Measurements from ENCODE around the gene OBP2A. TPM values are rescaled to one million over a fixed set of nuclear protein-coding genes. Genes with fewer than 3 reads are reported as not detected.
"Not testable (repeated sequence)": the region's sequence is repeated elsewhere in the genome, so short reads cannot be mapped to it uniquely, and the experiment has no call there.

Gene OBP2A, protein sequence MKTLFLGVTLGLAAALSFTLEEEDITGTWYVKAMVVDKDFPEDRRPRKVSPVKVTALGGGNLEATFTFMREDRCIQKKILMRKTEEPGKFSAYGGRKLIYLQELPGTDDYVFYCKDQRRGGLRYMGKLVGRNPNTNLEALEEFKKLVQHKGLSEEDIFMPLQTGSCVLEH
- polyA plus RNA-seq (2012; ENCODE audit: insufficient read depth, insufficient read length), result not detected

DNA sequence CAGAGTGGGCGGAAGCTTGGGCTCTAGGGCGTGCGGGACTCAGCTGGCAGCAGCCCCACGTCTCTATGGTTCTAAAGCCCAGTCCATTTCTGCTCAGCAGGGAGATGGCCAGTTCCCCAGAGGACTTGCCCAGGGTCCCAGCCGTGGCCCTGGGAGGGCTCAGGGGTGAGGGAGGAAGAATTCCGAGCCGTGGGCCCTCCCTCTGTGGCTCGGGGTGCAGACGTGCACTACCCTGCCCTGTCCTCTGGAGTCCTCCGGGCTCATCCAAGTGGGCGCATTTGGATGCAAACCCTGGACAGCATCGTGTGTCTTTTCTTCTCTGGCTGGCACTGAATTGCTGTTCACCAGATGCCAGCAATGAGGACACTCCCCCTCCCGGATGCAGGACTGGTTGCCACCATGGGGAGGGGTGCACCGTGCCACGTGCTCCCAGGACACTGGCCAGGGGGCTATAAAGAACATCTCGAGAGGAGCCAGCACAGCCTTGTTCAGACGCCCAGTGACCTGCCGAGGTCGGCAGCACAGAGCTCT is at the start of gene OBP2A:
OBP2A (plus strand) TSS at position 481 of the 531 bp plus-strand sequence. CDS start 55 bp downstream, outside the sequence.
- not testable (repeated sequence) for DNase-seq (ENCODE audit: low read depth, low spot score); H3K4me3 ChIP-seq (ENCODE audit: low read length)

DNA sequence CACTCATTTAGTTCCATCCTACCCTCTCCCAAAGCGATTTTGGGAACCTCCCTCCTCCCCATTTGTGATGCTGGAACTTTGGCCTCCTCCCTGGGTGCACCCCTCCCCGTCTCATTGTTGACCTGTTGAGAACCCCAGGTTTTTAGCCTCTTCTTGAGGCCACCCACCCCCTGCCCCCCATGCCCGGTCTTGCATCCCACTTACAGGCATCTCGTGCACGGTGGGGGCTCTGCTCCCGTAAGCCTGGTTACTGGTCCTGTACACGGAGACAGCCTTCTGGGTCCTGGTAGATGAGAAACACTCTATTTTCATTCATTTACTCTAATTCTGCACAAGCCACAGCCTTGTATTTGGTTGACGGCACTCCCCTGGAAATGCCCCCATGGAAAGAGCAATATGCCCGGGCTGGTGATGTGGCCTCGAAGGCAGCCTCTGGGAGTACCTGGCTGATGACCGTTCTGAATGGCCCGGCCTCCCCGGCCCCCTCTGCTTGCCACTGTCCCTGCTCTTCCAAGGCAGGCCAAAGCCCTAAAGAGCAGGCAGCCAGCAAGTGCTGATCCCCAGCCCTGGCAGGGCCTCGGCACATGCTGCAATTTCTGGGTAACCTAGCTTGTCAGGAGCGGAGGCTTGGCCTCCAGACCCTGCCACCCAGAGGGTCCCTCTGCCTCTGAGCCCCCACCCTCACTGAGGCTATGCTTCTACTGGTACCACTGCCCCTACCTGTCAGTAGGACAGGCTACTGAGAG is 47.4 kb upstream of the OBP2A start:
- no peak overlapping the region for H3K4me3 ChIP-seq (ENCODE audit: low read length)
- no peak for DNase-seq (ENCODE audit: low read depth, low spot score)

DNA sequence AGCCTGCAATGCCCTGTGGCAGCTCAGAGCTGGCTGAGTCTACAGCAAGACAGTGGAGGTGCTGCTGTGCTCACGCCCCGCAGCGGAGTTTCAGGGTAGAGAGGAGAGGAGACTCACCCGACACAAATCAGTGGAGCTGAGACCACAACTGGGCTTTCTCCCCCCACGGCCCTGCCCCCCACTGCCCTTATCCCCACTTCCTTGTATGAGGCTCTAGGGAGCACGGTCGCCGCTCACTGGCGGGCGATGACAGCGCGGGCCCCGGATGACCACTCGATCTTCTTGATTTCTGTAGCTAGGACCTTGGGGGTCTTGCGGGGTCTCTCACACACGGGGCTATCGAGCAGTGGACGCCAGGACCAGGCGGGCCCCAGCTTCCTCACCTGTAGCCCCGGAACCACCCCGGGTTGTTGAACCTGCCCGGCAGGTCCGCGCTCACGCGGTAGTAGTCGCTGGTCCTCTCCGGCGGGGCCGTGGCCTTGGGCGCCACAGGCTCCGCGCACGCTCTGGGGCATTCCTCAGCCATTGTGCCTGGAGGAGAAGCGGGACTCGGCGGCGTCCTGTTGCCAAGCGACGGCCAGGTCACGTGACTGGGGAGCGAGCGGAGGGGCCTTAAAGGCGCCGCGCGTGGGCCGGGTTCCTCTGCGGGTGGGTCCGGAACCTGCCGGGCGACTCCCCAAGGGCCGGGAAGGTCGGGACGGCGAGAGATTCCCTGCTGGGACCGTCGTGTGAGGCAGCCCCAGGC is 46.4 kb upstream of the OBP2A start:
- peak; percentile 66 for DNase-seq (ENCODE audit: low read depth, low spot score)
- peak overlapping the region; percentile 78 for H3K4me3 ChIP-seq (ENCODE audit: low read length)

DNA sequence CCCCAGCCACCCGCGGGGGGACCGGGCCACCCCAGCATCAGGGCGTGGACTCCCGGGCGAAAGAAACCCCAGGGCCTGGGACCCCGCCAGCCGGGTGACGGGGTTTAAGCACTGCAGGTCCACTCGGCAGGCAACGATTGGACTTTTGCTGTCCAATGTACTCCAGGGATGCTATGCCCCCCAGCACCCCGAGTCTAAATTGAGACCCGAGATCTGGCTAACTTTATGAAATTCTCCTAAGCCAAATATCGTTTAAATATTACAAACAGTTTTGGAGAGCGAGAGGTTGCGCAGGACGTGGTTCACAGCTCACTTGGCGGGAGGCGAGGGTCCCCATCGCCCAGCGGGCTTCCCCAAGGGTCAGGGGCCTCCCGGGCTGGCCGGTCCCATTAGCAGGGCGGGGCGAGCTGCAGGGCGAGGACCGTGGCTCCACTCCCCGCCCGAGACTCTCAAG is 45.8 kb upstream of the OBP2A start:
- peak; percentile 12 for DNase-seq (ENCODE audit: low read depth, low spot score)
- peak overlapping the region; percentile 78 for H3K4me3 ChIP-seq (ENCODE audit: low read length)

DNA sequence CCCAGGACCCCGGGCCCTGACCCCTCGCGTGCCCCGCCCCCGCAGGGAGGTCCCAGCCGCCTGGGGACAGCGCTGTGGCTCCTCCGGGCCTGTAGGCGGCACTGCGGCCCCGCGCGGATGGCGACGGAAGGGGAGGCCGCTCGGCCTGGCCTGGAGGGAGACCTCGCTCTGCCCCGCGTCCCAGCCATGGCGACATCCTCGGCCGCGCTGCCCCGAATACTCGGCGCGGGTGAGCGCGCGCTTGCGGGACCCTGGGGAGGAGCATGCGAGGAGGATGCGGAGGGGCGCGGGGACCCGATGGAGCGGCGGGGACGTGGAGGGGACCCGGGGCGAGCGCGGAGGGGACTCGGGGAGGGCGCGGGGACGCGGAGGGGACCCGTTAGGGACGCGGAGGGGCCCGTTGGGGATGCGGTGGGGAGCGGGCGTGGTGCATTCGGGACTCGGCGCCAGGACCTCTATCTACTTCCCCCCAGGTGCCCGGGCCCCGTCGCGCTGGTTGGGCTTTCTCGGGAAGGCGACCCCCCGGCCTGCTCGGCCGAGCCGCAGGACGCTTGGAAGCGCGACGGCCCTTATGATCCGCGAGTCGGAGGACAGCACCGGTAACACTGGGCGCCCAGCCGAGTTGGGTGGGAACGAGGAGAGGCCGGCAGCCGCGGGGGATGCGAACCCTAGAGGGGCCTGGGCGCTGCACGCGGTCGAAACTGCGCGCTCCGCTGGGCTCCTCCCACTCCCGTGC is 45.2 kb upstream of the OBP2A start, which contains the start of gene MRPS2:
MRPS2 (plus strand) TSS at position 158 of the 736 bp plus-strand sequence; CDS start at position 187, 29 bp downstream.
- peak; percentile 58 for DNase-seq (ENCODE audit: low read depth, low spot score)
- peak within 1 kb of the TSS; percentile 78 for H3K4me3 ChIP-seq (ENCODE audit: low read length)

DNA sequence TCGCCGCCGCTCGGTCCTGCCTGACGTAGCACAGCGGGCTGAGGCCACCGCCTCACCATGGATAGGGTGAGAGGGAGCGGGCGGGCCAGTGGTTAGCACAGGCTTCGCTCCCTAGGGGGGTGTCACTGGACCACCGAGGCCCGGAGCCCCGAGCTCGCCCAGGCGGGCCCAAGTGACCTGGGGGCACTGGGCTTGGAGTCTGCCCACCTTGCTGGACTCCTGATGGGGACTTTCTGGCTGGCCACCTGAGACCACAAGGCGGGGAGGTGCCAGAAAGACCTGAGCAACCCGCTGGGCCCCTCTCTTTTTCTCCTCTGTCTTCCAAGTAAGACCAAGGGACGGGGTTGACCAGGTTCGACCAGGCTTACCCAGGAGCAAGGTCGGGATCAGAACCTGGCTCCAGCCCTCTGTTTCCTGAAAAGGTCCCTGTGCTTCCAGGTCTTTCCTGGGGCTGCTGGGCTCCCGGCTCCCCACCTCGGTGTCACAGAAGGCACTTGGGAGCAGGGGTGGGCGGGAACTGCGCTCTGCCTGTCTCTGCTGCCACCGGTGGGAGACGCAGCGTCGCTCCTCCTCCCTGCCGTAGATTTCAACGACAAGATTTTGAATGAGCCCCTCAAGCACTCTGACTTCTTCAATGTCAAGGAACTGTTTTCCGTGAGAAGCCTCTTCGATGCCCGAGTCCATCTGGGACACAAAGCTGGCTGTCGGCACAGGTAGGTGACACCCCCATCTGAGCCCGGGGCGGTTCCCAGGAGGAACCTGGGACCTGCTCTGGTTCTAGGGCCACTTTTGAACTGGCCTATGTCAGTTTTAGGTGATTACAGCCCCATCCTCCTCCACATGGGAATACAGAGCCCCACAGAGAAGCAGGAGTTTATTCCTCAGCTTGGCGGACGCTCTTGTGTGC is 44.4 kb upstream of the OBP2A start:
- no peak for DNase-seq (ENCODE audit: low read depth, low spot score)
- H3K4me3 ChIP-seq (ENCODE audit: low read length), result peak overlapping the region; percentile 78

DNA sequence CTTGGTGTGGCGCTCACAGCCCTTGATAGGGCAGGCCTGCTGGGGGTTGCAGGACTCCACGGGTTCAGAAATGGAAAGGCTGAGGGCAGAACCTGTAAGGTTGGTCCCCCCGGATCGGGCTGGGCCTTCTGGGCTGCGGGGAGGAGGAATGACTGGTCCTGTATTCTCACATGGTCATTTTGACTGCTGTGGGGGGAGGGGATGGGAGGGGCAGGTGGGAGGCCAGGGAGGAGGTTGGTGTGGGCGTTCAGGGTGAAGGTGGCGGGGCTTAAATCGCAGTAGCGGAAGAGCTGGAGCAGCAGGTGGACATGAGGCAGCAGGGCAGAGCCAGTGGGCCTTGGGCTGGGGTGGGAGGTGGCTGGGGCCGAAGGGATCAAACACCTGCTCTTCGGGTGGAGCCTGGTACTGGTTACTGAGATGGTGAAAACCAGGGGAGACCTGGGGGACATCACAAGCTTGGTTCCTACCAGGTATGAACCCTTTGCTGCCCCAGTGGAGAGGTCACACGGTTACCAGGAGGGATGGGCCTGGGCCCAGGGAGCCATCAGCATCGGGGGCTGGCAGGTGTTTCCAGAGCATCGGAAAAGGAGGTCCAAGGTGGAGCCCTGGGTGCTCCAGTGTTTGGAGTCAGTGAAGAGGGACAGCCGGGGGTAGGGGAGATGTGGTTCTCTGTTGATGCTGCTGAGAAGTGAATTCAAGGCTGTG is 43.6 kb upstream of the OBP2A start:
- peak overlapping the region; percentile 78 for H3K4me3 ChIP-seq (ENCODE audit: low read length)
- DNase-seq (ENCODE audit: low read depth, low spot score), result no peak

DNA sequence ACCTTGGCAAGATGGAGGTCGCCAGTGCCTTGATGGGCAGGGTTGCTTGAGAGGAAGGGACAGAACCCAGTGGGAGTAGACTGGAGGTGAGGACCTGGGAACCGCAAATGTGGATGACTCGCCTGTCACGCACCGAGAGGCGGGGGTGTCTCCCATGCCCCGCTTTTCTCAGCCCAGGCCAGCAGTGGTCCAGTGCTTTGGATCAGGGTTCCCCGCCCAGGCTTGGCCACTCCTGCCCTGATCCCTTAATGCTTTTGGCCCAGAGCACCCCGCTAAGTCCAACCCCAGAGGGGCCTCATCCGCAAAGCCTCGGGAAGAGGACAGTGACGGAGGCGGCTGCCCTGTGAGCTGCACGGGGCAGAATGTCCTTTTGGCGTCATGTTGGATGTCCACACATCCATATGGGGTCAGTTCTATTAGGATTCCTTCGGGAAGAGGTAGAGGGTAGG is 43.0 kb upstream of the OBP2A start:
- no peak for DNase-seq (ENCODE audit: low read depth, low spot score)

DNA sequence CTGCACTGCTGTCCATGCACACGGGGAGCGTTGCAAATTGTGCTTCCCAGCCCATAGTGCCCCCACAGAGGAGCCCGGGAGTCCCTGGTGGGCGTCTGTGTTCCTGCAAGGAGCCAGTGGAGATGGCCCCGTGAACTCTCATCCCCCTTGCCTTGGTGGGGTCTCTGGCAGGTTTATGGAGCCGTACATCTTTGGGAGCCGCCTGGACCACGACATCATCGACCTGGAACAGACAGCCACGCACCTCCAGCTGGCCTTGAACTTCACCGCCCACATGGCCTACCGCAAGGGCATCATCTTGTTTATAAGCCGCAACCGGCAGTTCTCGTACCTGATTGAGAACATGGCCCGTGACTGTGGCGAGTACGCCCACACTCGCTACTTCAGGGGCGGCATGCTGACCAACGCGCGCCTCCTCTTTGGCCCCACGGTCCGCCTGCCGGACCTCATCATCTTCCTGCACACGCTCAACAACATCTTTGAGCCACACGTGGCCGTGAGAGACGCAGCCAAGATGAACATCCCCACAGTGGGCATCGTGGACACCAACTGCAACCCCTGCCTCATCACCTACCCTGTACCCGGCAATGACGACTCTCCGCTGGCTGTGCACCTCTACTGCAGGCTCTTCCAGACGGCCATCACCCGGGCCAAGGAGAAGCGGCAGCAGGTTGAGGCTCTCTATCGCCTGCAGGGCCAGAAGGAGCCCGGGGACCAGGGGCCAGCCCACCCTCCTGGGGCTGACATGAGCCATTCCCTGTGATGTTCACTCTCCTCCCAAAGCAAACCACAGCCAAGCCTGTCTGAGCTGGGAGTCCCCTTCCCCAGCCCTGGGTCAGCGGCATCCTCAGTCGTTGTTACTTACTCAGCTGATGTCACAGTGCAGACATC is 42.3 kb upstream of the OBP2A start:
- no peak overlapping the region for H3K4me3 ChIP-seq (ENCODE audit: low read length)
- no peak for DNase-seq (ENCODE audit: low read depth, low spot score)

More for the DNA sequence above, 43.0 kb upstream of the OBP2A start:
- H3K4me3 ChIP-seq (ENCODE audit: low read length), result no peak overlapping the region

DNA sequence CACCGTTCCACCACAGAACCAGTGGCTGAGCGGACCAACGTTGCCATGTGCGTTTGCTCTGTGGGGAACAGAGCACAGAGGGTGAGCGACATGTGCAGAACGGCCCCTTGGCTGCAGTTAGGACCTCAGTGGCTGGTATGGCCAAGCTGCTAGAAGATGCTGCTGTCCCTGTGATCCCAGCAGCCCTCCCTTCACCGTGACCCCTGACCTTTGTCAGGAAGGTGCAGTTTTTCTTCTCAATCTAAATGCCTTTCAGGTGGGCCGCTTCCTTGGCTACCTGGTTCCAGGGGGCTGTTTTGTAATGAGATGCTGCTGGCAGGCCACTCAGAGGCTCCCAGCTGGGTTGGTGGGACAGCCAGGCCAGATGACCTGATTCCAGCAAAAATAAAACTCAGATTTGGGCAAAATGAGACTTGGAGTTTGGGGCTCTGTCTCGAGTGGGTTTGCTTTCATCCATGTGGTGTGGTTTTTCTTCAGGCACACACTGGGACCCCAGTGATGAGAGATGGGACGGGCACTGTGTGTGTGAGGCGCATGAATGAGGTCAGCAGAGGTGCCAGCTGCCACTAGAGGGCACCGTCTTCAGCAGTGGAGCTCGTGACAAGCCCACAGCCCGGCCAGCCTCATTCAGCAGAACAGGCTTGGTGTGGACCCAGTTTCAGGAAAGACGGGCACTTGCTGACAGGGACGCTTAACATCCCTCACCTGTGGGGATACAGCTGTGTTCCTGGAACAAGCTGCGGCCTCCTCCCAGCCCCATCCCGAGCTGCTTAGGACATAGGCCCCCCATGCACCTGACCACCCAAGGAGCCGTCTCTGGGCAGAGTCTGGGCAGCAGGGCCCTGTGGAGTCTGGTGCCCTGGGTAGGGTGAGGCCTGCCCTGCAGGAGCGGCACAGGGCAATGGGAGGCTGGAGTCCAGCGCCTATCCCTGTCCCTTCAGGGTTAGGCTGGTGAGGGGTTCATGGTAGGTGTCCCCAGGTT is 41.4 kb upstream of the OBP2A start:
- DNase-seq (ENCODE audit: low read depth, low spot score), result peak; percentile 20

DNA sequence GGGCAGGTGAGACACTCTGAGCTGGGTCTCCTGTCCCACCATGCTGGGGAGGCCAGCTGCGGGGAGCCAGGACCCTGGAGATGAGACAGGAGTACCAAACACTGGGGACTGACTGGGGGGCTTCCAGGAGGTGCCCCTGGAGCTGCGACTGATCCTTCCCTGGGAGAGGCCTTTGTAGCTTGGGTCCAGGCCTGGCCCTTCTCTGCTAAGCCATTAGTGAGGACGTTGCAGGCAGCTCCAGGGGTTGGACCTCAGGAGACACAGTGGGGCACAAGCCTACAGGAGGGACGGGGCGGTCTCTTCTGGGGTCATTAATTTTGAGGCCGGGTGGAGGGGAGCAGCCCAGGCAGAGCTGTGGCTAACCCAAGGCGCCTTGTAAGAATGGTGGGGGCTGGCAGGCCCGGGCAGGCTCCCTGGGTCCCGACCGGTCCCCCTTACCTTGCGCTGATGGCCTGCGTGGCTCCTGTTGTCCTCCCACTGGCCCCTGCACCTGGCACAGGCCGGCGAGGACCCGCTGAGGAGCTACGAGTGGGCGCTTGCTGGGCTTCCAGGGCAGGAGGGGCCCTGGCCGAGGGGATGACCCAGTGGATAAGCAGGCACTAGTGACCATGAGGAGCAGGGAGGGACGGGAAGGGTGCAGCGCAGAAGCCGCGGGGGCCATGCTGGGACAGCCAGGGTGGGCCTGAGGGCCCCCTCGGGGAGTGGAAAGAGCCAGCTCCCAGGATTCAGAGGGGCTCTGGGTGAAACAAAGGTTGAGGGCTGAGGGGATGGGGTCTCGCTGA is 40.3 kb upstream of the OBP2A start:
- DNase-seq (ENCODE audit: low read depth, low spot score), result no peak
- H3K4me3 ChIP-seq (ENCODE audit: low read length), result no peak overlapping the region

More for the DNA sequence above, 41.4 kb upstream of the OBP2A start:
- H3K4me3 ChIP-seq (ENCODE audit: low read length), result no peak overlapping the region

DNA sequence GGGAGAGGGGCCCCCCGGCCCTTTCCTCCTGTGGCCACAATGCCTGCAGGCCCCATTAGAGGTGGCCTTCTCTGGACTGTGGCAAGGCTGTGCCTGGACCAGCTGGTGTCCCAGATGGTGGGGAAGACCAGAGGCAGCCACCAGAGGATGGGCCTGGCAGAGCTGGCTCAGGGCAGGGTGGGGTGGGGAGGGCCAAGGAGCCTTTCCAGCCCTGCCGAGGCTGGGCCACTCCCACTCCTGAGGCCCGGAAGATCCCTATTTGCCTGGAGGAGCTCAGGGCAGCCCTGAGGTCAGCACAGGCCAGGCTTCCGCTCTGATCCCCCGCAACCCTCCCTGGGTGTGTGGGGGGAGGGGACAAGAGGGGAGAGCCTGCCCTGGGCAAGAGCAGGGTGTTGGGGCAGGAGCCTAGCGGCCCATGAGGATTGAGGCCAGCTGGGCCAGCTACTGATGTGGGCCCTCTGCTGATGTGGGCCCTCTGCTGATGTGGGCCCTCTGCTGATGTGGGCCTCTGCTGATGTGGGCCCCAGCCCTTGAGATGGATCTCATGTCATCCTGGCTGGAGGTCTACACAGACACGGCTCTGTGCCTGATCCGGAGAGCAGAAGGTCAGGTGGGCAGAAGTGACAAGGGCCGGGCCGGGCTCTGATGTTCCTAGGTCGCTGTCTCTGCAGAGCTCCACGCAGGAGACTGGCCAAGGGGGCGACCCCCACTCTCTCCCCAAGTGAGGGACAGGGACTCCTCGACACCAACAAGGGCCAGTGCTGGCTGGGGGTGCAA is 39.4 kb upstream of the OBP2A start:
- DNase-seq (ENCODE audit: low read depth, low spot score), result no peak
- H3K4me3 ChIP-seq (ENCODE audit: low read length), result no peak overlapping the region

DNA sequence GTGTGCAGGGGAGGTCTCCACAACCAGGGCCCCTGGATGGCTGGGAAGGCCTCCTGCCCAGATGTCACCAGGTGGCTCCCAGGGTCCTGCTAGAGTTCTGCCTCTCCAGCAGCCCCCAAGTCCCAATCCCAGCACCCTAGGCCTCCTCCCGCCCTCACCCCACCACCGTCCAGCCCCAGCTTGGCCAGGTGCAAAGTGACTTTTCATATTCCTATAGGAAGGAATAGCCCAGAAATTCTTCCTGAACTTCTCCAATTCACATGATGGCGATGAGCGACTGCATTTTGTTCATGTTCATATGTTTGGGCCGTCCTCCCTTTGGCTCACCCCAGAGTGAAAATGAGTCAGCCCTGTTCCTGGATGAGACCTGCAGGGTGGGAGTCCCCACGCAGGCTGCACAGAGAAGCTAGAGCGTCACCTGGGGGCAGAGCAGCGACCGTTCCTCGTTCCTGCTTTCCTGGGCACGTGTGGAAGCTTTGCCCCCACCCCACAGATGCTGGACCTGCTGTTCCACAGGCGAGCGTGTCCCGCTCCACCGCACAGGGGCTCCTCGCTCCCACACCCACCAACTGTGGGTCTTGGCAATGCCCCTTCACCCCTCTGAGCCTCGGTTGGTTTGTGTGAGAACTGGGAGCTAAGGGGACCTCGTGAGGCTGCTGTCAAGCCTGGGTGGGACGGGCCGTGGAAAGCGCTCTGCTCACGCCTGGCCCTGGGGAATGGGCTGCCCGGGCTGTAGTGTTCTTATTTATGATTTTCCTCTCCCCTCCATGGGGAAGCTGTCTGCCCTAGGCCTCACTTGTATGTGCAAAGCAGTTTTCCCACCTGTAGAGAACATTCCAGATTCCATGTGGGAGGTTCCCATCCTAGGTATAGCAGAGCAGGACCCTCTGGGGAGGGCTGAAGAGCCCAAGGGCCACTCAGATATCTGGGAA is 38.6 kb upstream of the OBP2A start:
- no peak for DNase-seq (ENCODE audit: low read depth, low spot score)

More for the DNA sequence above, 38.6 kb upstream of the OBP2A start:
- no peak overlapping the region for H3K4me3 ChIP-seq (ENCODE audit: low read length)
